ENCODE measurements around the gene FIP1L1. TPM values are rescaled to one million over a fixed set of nuclear protein-coding genes. Genes with fewer than 3 reads are reported as not detected.
A peak's percentile ranks its signal among the peaks of the same experiment; 100 is the strongest.

FIP1L1 gene
- total and polyA plus RNA-seq, 10 of the 15 experiments (the other 5 are each of a cell fraction or from before 2014, with no cell fraction given): 28.1 to 110 (median 59.4) TPM

DNA sequence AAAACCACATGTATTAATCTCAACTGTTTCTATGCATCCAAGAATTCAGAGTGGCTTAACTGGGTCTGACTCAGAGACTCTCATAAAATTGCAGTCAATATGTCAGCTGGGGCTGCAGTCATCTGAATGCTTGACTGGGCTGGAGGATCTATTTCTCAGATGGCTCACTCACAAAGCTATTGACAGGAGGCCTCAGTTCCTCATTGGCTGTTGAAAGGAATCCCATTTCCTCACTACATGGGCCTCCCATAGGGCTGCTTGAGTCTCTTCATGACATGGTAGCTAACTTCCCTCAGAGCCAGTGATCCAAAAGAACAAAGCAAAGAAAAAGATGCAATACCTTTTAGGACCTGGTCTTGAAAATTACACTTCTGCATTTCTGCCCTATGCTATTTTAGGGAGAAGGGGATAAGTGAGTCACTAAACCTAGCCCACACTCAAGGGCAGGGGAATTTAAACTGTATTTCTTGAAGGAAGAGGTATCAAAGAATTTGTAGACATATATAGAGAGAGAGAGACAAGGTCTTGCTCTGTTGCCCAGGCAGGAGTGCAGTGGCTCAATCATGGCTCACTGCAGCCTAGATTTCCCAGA lies 21.4 kb upstream of the FIP1L1 start:
- DNase-seq (ENCODE audit: low read depth, low spot score): no peak
- in situ Hi-C loops (cut with MboI) (loop anchor here (25.0 kb wide), 1 partner anchor 644 kb away; no protein-coding TSS in a partner anchor), intact Hi-C loops (cut with micrococcal nuclease; ENCODE audit: unreplicated experiment) (no loop called here)
- ChIA-PET POLR2A (interaction anchor here (0.7 to 0.9 kb wide), 2 partner anchors 20 to 235 kb away, joined by 3 to 4 read pairs; no protein-coding TSS in a partner anchor), RAD21 (ENCODE audit: unreplicated experiment) (no interaction called here), SMC1A (ENCODE audit: uncharacterized antibody, unreplicated experiment) (no interaction called here), CTCF (no interaction called here)
- Histone ChIP-seq H3K4me2 (ENCODE audit: control insufficient read depth, insufficient read depth) (no peak overlapping the region), H3K9me3 (replicated peaks; ENCODE audit: control insufficient read depth, insufficient read depth, low read length) (peaks cover 2% of the 10 kb centered on the region), H3K27ac (ENCODE audit: control insufficient read depth, insufficient read depth) (no peak overlapping the region), H4K20me1 (ENCODE audit: control insufficient read depth, insufficient read depth) (peaks cover 4% of the 10 kb centered on the region; the same call in 1 of the 2 replicates), H2AFZ (ENCODE audit: control insufficient read depth, low read depth, low read length) (no peak overlapping the region), H3K27me3 (replicated peaks in 1 of 2; ENCODE audit: control insufficient read depth in 2 of 2, insufficient read depth in 2 of 2, low read length in 1 of 2) (no peaks in the 10 kb centered on the region), H3K4me3 (no peak overlapping the region), H3K4me1 (ENCODE audit: control insufficient read depth, insufficient read depth, low read length) (no peaks in the 10 kb centered on the region), H3K79me2 (ENCODE audit: control insufficient read depth, insufficient read depth, low read length) (peaks cover 30% of the 10 kb centered on the region), H3K9ac (ENCODE audit: control insufficient read depth, insufficient read depth, low read length) (no peak overlapping the region), H3K36me3 (ENCODE audit: control insufficient read depth in 2 of 2, insufficient read depth in 2 of 2, low read length in 1 of 2) (peaks cover 2 to 8% of the 10 kb centered on the region in 2 experiments; a peak in 2 of 4 replicates)
- no peak for FAIRE-seq
- no TSS peak for BruUV-seq (replicated peaks)
- TF ChIP-seq SPI1 (IDR thresholded peaks at IDR 0.05; ENCODE audit: borderline replicate concordance, insufficient read depth, low read depth, low read length) (0 out of 2 replicates have a peak, but pooled peaks have one; percentile 27), SIX5 (IDR thresholded peaks at IDR 0.05; ENCODE audit: low read depth, low read length, severe bottlenecking) (no peak), NFYB (IDR thresholded peaks at IDR 0.05; ENCODE audit: insufficient read depth, low read depth, low read length) (0 out of 2 replicates have a peak, but pooled peaks have one; percentile 20)
- ATAC-seq: no peak; the same call in 1 of the 3 replicates

DNA sequence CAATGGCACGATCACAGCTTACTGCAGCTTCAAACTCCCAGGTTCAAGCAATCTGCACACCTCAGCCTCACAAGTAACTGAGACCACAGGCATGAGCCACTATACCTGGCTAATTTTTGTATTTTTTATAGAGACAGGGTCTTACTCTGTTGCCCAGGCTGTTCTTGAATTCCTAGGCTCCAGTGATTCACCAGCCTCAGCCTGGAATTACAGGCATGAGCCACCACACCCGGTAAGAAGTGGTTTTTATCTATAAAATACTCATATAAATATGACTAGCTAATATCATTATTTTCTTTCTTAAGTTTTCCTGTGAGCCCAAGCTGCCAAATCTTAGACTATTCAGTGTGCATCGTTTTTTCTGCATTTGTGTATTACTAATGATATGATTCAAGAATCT lies 16.0 kb upstream of the FIP1L1 start:
- POLR2A ChIA-PET: interaction anchor here (0.8 kb wide), 1 partner anchor 20 kb away, joined by 3 read pairs; no protein-coding TSS in a partner anchor
- Histone ChIP-seq H3K27ac (ENCODE audit: control insufficient read depth, insufficient read depth) (no peak overlapping the region), H3K27me3 (replicated peaks in 1 of 2; ENCODE audit: control insufficient read depth in 2 of 2, insufficient read depth in 2 of 2, low read length in 1 of 2) (no peaks in the 10 kb centered on the region), H3K4me3 (peak overlapping the region; percentile 54), H3K9ac (ENCODE audit: control insufficient read depth, insufficient read depth, low read length) (no peak overlapping the region), H3K4me2 (ENCODE audit: control insufficient read depth, insufficient read depth) (no peak overlapping the region), H3K4me1 (ENCODE audit: control insufficient read depth, insufficient read depth, low read length) (no peaks in the 10 kb centered on the region), H3K36me3 (ENCODE audit: control insufficient read depth in 2 of 2, insufficient read depth in 2 of 2, low read length in 1 of 2) (peaks cover 0 to 4% of the 10 kb centered on the region in 2 experiments; a peak in 1 of 4 replicates), H4K20me1 (ENCODE audit: control insufficient read depth, insufficient read depth) (peaks cover 4% of the 10 kb centered on the region; the same call in 1 of the 2 replicates), H3K79me2 (ENCODE audit: control insufficient read depth, insufficient read depth, low read length) (peaks cover 72% of the 10 kb centered on the region), H2AFZ (ENCODE audit: control insufficient read depth, low read depth, low read length) (no peak overlapping the region), H3K9me3 (replicated peaks; ENCODE audit: control insufficient read depth, insufficient read depth, low read length) (no peaks in the 10 kb centered on the region; the same call in 2 of the 3 replicates)
- ATAC-seq (no peak), DNase-seq (ENCODE audit: low read depth, low spot score) (no peak), FAIRE-seq (no peak)
- BruUV-seq (replicated peaks): no TSS peak
- TF ChIP-seq RAD51 (IDR thresholded peaks at IDR 0.05) (no peak), POLR2AphosphoS5 (IDR thresholded peaks at IDR 0.05; ENCODE audit: low read length) (no peak)
- in situ Hi-C loops (cut with MboI): loop anchor here (25.0 kb wide), 1 partner anchor 649 kb away; no protein-coding TSS in a partner anchor
- CTCF ChIA-PET: interaction anchor here (0.6 to 1.5 kb wide), 3 partner anchors 164 to 346 kb away, joined by 3 read pairs; no protein-coding TSS in a partner anchor
- WGBS (ENCODE audit: insufficient coverage, insufficient replicate concordance, low lambda C conversion rate, missing lambda C conversion rate): 79% methylated on average over 3 of the region's 3 CpGs
- SMC1A ChIA-PET (ENCODE audit: uncharacterized antibody, unreplicated experiment): interaction anchor here (1.3 to 2.0 kb wide), 3 partner anchors 17 to 93 kb away, joined by 3 to 4 read pairs (median 3); no protein-coding TSS in a partner anchor
- RAD21 ChIA-PET (ENCODE audit: unreplicated experiment): no interaction called here
- intact Hi-C loops (cut with micrococcal nuclease; ENCODE audit: unreplicated experiment): no loop called here

Data from GM12878 (cell line).